ENCODE data around the gene C12orf50.
"Not testable (repeated sequence)": the region's sequence is repeated elsewhere in the genome, so short reads cannot be mapped to it uniquely, and the experiment has no call there.

Gene C12orf50, protein sequence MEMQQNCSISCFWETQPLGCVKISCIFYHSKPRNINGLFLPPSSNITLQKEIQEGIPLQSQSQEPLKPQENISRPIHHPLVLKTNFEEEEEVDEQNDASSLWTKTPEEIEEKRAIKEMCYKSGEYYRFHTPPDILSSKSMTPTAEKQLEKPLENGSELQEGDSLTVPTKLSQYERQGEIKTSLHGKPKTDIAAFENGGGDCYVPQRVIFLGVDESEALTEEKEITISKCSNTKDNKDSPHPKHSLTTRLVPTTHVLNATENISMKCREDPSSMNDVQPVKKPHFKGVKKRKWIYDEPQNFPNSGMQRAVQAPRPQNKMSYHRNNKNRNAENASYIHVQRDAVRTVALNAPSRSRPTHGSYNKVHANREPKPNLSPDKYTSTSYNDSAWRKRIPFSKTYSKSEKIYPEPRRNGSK

DNA sequence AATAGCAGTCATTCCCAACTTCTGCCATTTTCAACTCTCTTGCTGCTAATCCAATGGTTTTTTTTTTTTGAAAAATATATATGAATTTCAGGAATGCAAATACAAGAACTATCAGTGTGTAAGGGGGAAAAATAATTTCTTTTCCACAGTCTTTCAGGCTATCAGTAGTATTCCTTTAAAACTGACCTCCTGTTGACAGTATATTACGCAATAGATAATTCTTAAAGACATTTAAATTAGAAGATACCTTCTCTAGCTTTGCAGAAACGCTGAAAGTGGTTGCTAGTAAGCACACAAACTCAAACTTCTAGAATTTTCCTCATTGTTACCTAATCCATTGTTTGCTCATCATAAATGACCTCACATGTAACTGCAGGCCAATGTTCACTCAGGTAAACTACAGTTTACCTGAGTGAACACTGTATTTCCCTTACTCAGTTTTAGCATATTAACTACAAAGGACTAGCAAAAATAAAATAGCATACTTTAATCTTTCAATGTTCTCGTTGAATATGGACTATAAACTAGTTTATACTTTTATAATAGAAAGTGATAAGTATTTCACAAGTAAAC is at the start of gene C12orf50:
C12orf50 (minus strand) TSS at position 309 of the 573 bp plus-strand sequence. CDS start 2,439 bp downstream, outside the sequence.
- DNase-seq (ENCODE audit: insufficient read length, low spot score) (no peak), FAIRE-seq (no peak)

DNA sequence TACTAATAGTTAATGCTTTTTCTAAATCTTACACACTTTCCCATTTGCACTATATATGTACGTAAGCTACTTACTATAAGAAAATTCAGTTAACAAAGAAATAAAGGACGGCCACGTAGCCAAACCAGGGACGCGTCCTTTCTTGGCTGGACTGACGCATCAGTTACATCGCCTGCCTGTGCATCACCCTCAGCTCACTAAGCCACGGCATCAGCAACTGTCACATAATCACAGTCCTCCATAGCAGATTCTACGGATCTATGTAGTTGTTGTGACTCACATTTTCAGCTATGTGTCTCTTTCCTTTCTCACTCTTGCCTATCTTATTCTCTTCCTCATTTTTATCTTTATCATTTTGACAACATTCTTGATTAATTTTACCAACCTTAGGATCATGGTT is 38.1 kb upstream of the C12orf50 start:
- no peak for DNase-seq (ENCODE audit: insufficient read length, low spot score)
- no peak for FAIRE-seq

- FAIRE-seq (no peak), DNase-seq (ENCODE audit: insufficient read length, low spot score) (peak; percentile 8)
Observed at GRCh38 chr12:88063375-88063774, 34.2 kb upstream of the C12orf50 start.

DNA sequence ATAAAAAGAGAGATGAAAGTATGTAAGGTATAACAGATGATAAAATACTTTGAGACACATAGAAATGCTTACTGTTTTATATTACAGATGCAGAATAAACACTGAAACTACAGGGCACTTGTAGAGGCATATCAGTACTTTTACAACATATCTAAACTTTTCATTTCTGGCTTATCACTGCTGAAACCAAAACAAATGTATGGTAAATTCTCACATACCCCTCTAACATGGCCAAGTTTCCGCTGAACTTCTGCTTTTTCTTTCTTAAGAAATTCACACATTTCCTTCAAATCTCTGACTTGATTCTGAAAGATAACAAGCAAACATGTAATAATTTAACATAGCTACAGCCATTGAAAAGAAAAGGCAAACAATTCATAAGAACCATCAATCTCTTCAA is 33.3 kb upstream of the C12orf50 start:
- no peak for DNase-seq (ENCODE audit: insufficient read length, low spot score)
- FAIRE-seq: no peak

GRCh38 chr12:88058719-88059077 is 29.5 kb upstream of the C12orf50 start:
- FAIRE-seq: no peak
- no peak for DNase-seq (ENCODE audit: insufficient read length, low spot score)

GRCh38 chr12:88057994-88058718 is 29.0 kb upstream of the C12orf50 start:
- DNase-seq (ENCODE audit: insufficient read length, low spot score) (no peak), FAIRE-seq (no peak)

GRCh38 chr12:88056571-88056970 is 27.4 kb upstream of the C12orf50 start:
- no peak for DNase-seq (ENCODE audit: insufficient read length, low spot score)
- no peak for FAIRE-seq

DNA sequence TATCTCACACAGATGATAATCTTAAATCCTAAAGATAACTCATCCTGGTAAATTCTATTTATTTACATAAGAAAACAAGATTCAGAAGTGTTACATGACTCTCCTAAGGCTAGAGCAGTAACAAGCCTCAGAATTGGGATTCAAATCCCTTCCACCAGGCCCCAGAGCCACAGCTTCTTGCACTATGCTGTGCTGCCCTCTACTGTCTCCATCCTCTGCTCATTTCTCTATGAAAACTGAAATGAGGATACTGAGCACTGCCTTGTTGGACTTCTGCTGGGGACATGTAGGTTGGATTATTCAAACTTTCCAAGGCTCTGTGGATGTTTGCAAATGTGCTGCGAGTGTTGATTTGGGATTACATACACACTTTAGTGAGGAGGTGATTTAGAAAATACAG is 23.5 kb upstream of the C12orf50 start:
- DNase-seq (ENCODE audit: insufficient read length, low spot score): no peak
- FAIRE-seq: no peak

DNA sequence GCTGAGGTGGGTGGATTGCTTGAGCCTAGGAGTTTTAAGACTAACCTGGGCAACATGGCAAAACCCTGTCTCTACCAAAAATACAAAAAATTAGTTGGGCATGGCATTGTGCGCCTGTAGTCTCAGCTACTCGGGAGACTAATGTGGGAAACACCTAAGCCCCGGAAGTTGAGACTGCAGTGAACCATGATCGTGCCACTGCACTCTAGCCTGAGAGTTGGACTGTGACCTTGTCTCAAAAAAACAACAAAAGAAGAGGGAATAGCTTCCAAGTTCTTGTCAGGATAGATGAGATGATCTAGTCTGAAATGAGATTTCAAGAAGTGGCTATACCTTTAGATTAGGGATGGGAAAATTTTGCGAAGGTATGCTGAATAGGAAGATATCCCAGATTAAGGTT is 14.8 kb upstream of the C12orf50 start:
- no peak for DNase-seq (ENCODE audit: insufficient read length, low spot score)
- no peak for FAIRE-seq

GRCh38 chr12:88037770-88038169 is 8.6 kb upstream of the C12orf50 start:
- no peak for DNase-seq (ENCODE audit: insufficient read length, low spot score)
- FAIRE-seq: no peak

DNA sequence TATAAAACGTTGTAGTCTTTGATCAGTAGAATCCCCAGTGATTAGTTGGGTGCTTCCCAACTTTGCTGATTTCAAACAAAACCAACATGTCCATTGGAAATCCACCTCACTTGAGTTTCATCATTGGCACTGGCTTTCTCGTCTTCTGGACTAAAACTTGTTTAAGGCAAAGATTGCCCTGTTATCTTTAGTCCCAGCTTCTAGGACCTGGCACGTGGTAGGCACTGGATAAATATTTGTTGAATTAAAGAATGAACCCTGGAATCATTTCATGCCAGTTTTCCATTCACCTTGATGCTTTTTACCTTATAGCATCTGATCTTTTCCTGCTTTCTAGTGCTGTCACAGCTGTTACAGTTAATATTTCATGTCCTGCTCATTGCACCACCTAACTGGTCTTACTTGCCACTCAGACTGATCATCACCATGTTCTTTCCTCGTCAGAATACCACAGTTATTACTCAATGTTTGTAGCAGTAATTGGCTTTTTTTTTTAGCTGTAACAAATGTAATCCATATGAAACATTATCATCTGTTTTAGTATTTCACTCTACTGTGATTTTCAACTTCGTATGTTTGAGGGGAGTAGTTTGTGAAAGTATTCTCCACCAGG is 7.3 kb upstream of the C12orf50 start:
- FAIRE-seq (peak; percentile 9), DNase-seq (ENCODE audit: insufficient read length, low spot score) (no peak)

GRCh38 chr12:88035907-88036289 is 6.7 kb upstream of the C12orf50 start:
- FAIRE-seq (no peak), DNase-seq (ENCODE audit: insufficient read length, low spot score) (no peak)

DNA sequence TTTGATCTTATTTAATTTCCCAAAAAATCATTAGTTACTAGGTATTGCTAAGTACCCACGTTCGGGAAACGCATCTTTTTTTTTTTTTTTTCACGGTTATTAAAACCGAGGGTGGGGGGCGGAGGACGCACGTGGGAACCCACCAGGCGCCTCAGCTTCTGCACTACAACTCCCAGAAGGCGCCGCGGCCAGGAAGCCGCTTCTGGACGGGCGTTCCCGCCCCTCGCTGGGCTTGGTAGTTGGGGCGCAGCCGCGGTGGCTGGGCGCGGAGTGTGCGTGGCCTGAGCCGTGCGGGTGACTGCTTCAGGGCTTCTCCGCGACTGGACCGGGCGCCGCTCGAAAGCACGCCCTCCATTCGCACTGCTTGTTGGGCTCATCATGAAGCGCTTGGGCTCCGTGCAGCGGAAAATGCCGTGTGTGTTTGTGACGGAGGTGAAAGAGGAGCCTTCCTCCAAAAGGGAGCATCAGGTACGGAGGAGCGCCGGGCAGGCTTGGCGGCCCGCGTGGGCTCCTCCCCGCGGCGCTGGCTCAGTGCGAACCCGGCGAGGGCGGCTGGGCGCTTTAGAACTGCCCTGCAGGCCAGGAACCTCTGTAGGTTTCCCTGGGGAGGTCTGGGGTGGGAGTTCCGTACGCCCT is 6.2 kb upstream of the C12orf50 start:
- DNase-seq (ENCODE audit: insufficient read length, low spot score): peak; percentile 81
- FAIRE-seq: peak; percentile 42

DNA sequence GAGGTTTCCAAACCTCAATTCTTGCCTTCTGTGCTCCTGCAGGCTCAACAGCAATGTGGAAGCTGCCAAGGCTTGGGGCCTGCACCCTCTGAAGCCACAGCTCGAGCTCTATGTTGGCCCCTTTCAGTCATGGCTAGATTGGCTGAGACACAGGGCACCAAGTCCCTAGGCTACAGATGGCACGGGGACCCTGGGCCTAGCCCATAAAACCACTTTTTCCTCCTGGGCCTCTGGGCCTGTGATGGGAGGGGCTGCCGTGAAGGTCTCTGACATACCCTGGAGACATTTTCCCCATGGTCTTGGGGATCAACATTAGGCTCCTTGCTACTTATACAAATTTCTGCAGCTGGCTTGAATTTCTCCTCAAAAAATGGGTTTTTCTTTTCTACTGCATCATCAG is 2.0 kb upstream of the C12orf50 start:
- FAIRE-seq: not testable (repeated sequence)

DNA sequence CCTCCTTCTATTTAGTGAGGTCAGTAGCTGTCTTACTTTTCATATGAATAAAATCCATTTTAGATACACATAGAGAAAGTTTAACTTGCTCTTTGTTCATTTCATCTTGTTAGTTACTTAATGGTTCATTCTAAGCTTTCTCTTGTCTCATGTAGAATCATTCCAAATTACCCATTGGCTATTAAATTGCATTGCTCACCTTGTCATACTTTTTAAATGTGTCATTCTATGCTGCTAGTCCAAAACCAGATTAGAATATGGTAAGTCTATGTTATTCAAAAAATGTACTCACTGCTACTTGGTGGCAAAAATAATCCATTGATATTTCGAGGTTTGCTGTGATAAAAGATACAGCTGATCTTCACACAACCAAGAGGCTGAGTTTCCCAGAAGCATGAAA is 3.0 kb downstream of the C12orf50 start:
- DNase-seq (ENCODE audit: insufficient read length, low spot score): no peak
- no peak for FAIRE-seq

More for the DNA sequence above, 2.0 kb upstream of the C12orf50 start:
- DNase-seq (ENCODE audit: insufficient read length, low spot score): not testable (repeated sequence)

DNA sequence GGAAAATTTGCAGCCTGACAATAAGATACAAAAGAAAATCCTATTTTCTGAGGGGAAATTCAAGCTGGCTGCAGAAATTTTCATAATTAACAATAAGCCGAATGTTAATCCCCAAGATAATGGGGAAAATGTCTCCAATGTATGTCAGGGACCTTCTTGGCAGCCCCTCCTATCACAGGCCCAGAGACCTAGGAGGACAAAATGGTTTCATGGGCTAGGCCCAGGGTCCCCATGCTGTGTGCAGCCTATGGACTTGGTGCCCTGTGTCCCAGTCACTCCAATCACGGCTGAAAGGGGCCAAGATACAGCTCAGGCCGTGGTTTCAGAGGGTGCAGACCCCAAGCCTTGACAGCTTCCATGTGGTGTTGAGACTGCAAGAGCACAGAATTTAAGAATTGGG is 11.2 kb downstream of the C12orf50 start:
- FAIRE-seq: no peak
- no peak for DNase-seq (ENCODE audit: insufficient read length, low spot score)

DNA sequence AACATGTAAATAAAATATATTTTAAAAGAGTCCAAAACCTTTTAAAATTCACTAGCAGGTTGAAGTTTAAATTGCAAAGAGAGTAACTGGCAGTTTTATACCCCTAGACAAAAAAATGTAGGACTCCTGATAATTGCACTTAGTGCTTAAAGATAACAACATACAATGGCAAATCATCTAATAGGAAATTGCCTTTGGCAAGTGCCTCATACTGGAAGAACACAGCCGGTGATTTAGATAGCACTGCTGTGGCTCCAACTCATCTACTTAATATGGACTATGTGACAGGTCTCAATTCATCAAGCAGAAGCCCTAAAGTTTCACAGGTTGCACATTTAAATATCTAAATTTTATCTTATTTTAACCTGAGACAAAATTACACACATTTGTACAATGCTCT is 13.4 kb downstream of the C12orf50 start:
- FAIRE-seq (no peak), DNase-seq (ENCODE audit: insufficient read length, low spot score) (no peak)

- DNase-seq (ENCODE audit: insufficient read length, low spot score) (no peak), FAIRE-seq (no peak)
Observed at GRCh38 chr12:88011755-88012154, 17.4 kb downstream of the C12orf50 start.

GRCh38 chr12:88006351-88006750 is 22.9 kb downstream of the C12orf50 start:
- DNase-seq (ENCODE audit: insufficient read length, low spot score) (no peak), FAIRE-seq (no peak)

DNA sequence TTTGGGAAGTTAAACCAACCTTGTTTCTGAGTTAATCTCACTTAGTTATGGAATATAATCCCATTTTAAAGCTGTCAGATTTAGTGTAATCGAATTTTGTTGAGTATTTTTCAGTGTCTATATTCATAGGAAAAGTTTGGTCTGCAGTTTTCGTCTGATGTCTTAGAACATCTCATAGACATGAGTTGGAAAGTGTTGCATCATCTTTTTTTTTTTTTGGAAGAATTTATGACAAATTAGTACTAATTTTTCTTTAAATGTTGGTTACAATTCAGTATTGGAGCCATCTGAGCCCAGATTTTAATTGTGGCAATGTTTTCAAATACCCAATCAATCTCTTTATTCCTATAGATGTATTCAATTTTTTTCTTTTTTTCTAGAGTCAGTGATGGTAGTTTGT is 27.9 kb downstream of the C12orf50 start:
- FAIRE-seq: no peak
- no peak for DNase-seq (ENCODE audit: insufficient read length, low spot score)
